CD14-positive monocyte (primary cell): ENCODE data around the gene SH3BP5. TPM values are rescaled to one million over a fixed set of nuclear protein-coding genes. Genes with fewer than 3 reads are reported as not detected.
A peak's percentile ranks its signal among the peaks of the same experiment; 100 is the strongest.

Source experiments
- DNase-seq, 3 donors: peaks; one replicate each; pipeline ENCODE4 v3.0.0-alpha.2; 2011 to 2022
- H2AFZ ChIP-seq: 2 replicates; pipeline ENCODE4 v1.6.0; 2012; ENCODE audit warnings: mild to moderate bottlenecking, low read depth, low read length, inconsistent platforms; ENCODE audit not compliant: insufficient read depth, poor library complexity, severe bottlenecking
- H3K27ac ChIP-seq, 2 donors: 1 replicate in 1 of 2; 2 replicates in 1 of 2; pipeline ENCODE4 v1.5.1; 2012 to 2013; ENCODE audit warnings: low read length in 2 of 2, control low read depth in 1 of 2, inconsistent platforms in 1 of 2, low read depth in 1 of 2, mild to moderate bottlenecking in 1 of 2
- H3K27me3 ChIP-seq, 2 donors: one replicate each; pipeline versions ENCODE4 v1.6.0 to v1.6.1; 2011 to 2013; ENCODE audit warnings: low read length in 2 of 2; ENCODE audit not compliant: control insufficient read depth in 2 of 2, insufficient read depth in 2 of 2
- H3K36me3 ChIP-seq, 2 donors: replicated peaks in 1 of 2; 1 replicate in 1 of 2; 2 replicates in 1 of 2; pipeline versions ENCODE4 v1.5.1 to v1.6.1; 2012 to 2013; ENCODE audit warnings: low read length in 2 of 2, control low read depth in 1 of 2, inconsistent platforms in 1 of 2, mild to moderate bottlenecking in 1 of 2; ENCODE audit not compliant: insufficient read depth in 2 of 2, control insufficient read depth in 1 of 2
- H3K4me1 ChIP-seq, 2 donors: 1 replicate in 1 of 2; 2 replicates in 1 of 2; pipeline versions ENCODE4 v1.5.1 to v1.6.1; 2012 to 2013; ENCODE audit warnings: low read length in 2 of 2, control low read depth in 1 of 2, inconsistent platforms in 1 of 2, mild to moderate bottlenecking in 1 of 2, moderate library complexity in 1 of 2; ENCODE audit not compliant: insufficient read depth in 2 of 2, control insufficient read depth in 1 of 2
- H3K4me2 ChIP-seq: replicated peaks from 2 replicates; pipeline ENCODE3; 2012; ENCODE audit warnings: low read length, moderate library complexity, mild to moderate bottlenecking; ENCODE audit not compliant: poor library complexity, severe bottlenecking; ENCODE audit errors: extremely low read depth
- H3K4me3 ChIP-seq, 3 experiments: fragments of 200-600 bp in 1 of 3; sonication (generic) in 1 of 3; replicated peaks in 1 of 3; 1 replicate in 2 of 3; 2 replicates in 1 of 3; pipeline ENCODE4 v1.5.1; 2011 to 2013; ENCODE audit warnings: low read length in 3 of 3, mild to moderate bottlenecking in 3 of 3, control low read depth in 2 of 3, low read depth in 2 of 3, inconsistent platforms in 1 of 3, moderate library complexity in 1 of 3
- H3K79me2 ChIP-seq: 2 replicates; pipeline ENCODE4 v1.6.0; 2012; ENCODE audit warnings: mild to moderate bottlenecking, control low read depth, inconsistent platforms, low read length, moderate library complexity; ENCODE audit not compliant: insufficient read depth
- H3K9ac ChIP-seq: 2 replicates; pipeline ENCODE4 v1.6.0; 2017; ENCODE audit warnings: low read length, mild to moderate bottlenecking; ENCODE audit not compliant: insufficient read depth, poor library complexity, severe bottlenecking
- H3K9me3 ChIP-seq, 2 donors: replicated peaks in 1 of 2; 1 replicate in 1 of 2; 2 replicates in 1 of 2; pipeline versions ENCODE4 v1.5.1 to v1.6.1; 2012 to 2013; ENCODE audit warnings: low read length in 2 of 2, control low read depth in 1 of 2; ENCODE audit not compliant: control insufficient read depth in 1 of 2, insufficient read depth in 1 of 2
- H4K20me1 ChIP-seq: 2 replicates; pipeline ENCODE4 v1.6.0; 2012; ENCODE audit warnings: mild to moderate bottlenecking, low read length, control low read depth, moderate library complexity; ENCODE audit not compliant: insufficient read depth
- H3K27ac Mint-ChIP-seq, 7 donors: one replicate each; pipeline ENCODE4 v1.8.0; 2020; ENCODE audit warnings: mild to moderate bottlenecking in 7 of 7, mixed read lengths in 7 of 7, moderate library complexity in 6 of 7, inconsistent platforms in 2 of 7
- H3K27me3 Mint-ChIP-seq, 3 donors: one replicate each; pipeline ENCODE4 v1.8.0; 2021 to 2022; ENCODE audit warnings: low read depth in 3 of 3, mild to moderate bottlenecking in 3 of 3, mixed read lengths in 3 of 3, moderate library complexity in 3 of 3, inconsistent platforms in 1 of 3
- H3K36me3 Mint-ChIP-seq, 2 donors: one replicate each; pipeline ENCODE4 v1.8.0; 2020; ENCODE audit warnings: mixed read lengths in 2 of 2, inconsistent platforms in 1 of 2, mild to moderate bottlenecking in 1 of 2
- H3K4me1 Mint-ChIP-seq: one replicate; pipeline ENCODE4 v1.8.0; 2020; ENCODE audit warnings: mild to moderate bottlenecking, mixed read lengths
- H3K4me3 Mint-ChIP-seq, 2 donors: one replicate each; pipeline ENCODE4 v1.8.0; 2020; ENCODE audit warnings: mild to moderate bottlenecking in 2 of 2, mixed read lengths in 2 of 2, moderate library complexity in 1 of 2
- H3K9me3 Mint-ChIP-seq, 7 donors: one replicate each; pipeline ENCODE4 v1.8.0; 2020 to 2022; ENCODE audit warnings: mixed read lengths in 7 of 7, mild to moderate bottlenecking in 6 of 7, moderate library complexity in 6 of 7, inconsistent platforms in 2 of 7
- WGBS: methylation state at CpG from one replicate; pipeline ENCODE4 v1.1.5; 2013; ENCODE audit warnings: missing lambda C conversion rate; ENCODE audit not compliant: insufficient coverage; 5-methylcytosine and 5-hydroxymethylcytosine counted together
- intact Hi-C, 2 donors: fragments of 100-400 bp; cut with micrococcal nuclease; formaldehyde crosslinking; loops; one replicate each; pipeline versions ENCODE4 v1.15.0 to v1.15.1; 2023
- polyA plus RNA-seq, 3 donors: library from polyadenylated mRNA; depleted of rRNA in 1 of 3; unstranded in 2 of 3; stranded (reverse) in 1 of 3; fragments of 300-500 nt in 2 of 3; fragments of >200 nt in 1 of 3; fragmentation: Illumina TruSeq in 2 of 3; gene quantifications; 1 replicate in 2 of 3; 2 replicates in 1 of 3; pipeline ENCODE4 v1.2.3, GENCODE V29; 2012 to 2021
- TF ChIP-seq, protein P1 (sequence below): fragments of 200-600 bp; IDR thresholded peaks from one replicate; pipeline ENCODE4 v1.8.0; 2022; ENCODE audit warnings: antibody characterized with exemption, mild to moderate bottlenecking

SH3BP5 gene
- polyA plus RNA-seq, 3 donors = 10.7 to 29.6 (median 22.8) TPM

DNA sequence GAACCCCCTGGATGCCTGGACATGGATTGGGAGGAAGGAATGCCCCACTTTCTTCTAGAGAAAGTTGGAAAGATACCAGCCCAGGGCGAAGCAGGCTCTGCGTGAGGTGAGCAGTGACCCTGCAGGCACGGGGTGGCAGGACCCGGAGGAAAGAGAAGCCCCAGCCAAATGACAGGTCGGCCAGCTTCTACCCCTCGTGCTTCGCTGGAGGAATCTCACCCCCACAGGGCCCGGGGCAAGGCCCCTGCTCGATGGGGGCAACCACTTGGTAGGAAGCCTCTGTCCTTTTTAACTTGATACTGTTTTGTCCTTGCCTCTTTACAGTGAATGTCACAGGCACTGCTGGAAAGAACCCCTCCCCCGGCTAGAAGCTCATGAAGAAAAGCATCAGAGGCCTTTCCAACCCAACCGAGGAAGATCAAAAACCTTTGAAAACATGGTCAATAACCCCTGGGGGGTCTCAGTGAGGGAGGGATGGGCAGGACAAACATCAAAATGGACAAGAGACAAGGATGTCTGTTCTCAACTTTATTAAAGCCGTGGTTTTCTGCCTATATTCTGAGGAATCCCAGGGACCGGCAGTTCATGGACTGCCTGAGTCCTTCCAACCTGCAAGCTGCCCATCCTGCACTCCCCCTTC, 54.4 kb downstream of the SH3BP5 start:
- intact Hi-C loops = no loop called here
- TF ChIP-seq, protein P1, sequence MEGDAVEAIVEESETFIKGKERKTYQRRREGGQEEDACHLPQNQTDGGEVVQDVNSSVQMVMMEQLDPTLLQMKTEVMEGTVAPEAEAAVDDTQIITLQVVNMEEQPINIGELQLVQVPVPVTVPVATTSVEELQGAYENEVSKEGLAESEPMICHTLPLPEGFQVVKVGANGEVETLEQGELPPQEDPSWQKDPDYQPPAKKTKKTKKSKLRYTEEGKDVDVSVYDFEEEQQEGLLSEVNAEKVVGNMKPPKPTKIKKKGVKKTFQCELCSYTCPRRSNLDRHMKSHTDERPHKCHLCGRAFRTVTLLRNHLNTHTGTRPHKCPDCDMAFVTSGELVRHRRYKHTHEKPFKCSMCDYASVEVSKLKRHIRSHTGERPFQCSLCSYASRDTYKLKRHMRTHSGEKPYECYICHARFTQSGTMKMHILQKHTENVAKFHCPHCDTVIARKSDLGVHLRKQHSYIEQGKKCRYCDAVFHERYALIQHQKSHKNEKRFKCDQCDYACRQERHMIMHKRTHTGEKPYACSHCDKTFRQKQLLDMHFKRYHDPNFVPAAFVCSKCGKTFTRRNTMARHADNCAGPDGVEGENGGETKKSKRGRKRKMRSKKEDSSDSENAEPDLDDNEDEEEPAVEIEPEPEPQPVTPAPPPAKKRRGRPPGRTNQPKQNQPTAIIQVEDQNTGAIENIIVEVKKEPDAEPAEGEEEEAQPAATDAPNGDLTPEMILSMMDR = no peak
- Histone ChIP-seq H3K27me3 (no peaks in the 10 kb centered on the region), H3K79me2 (peaks cover 12% of the 10 kb centered on the region), H3K9me3 (no peaks in the 10 kb centered on the region), H3K27ac (no peak overlapping the region), H2AFZ (no peak overlapping the region), H3K9ac (no peak overlapping the region), H3K36me3 (no peaks in the 10 kb centered on the region), H3K4me3 (no peak overlapping the region), H3K4me2 (no peak overlapping the region), H3K4me1 (peaks cover 37 to 43% of the 10 kb centered on the region in 2 donors), H4K20me1 (no peaks in the 10 kb centered on the region)
- Mint-ChIP-seq H3K27me3 (peaks cover 0 to 4% (median 4%) of the 10 kb centered on the region in 3 donors), H3K27ac (no peak overlapping the region), H3K9me3 (peaks cover 0 to 5% (median 0%) of the 10 kb centered on the region in 7 donors), H3K4me1 (peaks cover 46% of the 10 kb centered on the region), H3K36me3 (peaks cover 63 to 70% of the 10 kb centered on the region in 2 donors), H3K4me3 (no peak overlapping the region)
- WGBS = 99% methylated on average over 9 of the region's 13 CpGs
- DNase-seq = no peak

DNA sequence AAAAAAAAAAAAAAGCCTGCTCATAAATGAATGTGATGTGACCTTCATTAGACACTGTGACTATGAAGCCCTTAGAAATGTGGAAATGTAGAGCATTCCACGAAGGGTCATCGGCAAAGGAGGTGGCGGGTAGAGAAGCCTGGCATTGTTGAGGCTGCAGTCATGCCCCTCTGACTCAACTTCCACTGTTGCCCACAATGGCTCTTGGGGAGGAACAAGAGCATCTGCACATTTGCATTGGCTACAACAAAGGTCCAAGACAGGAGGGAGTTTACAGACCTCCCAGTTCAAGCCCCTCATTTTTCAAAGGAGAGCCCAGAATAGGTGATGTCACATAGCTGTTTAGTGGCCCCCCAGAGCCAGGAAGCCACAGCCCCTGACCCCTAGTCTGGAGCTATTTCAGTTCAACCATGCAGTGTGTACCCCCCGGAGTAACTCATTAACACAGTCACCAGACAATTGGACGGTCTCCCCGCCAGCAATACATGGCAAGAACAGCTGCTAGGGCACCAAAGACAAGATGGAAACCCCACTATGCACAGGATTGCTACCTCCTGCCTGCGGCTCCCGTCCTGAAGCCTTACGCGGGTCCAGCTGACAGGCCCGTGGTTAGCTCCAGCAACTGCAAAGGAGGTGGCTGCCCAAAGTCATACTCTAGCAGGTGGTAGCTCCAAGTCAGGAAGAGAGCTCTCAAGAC, 56.2 kb downstream of the SH3BP5 start:
- WGBS = 75% methylated on average over 9 of the region's 11 CpGs
- Histone ChIP-seq H3K9ac (no peak overlapping the region), H3K4me1 (peaks cover 55 to 61% of the 10 kb centered on the region in 2 donors), H3K4me2 (no peak overlapping the region), H3K36me3 (no peaks in the 10 kb centered on the region), H3K27ac (no peak overlapping the region), H2AFZ (no peak overlapping the region), H3K4me3 (no peak overlapping the region), H4K20me1 (no peaks in the 10 kb centered on the region), H3K79me2 (peaks cover 12% of the 10 kb centered on the region), H3K27me3 (no peaks in the 10 kb centered on the region), H3K9me3 (no peaks in the 10 kb centered on the region)
- peak; percentile 29 to 80 (median 36) for DNase-seq
- peaks cover 63% of the 10 kb centered on the region for H3K4me1 Mint-ChIP-seq
- no peak overlapping the region for H3K4me3 Mint-ChIP-seq
- TF ChIP-seq, protein P1 = no peak
- peaks cover 0 to 5% (median 0%) of the 10 kb centered on the region in 7 donors for H3K9me3 Mint-ChIP-seq
- H3K27me3 Mint-ChIP-seq = peaks cover 0 to 4% (median 3%) of the 10 kb centered on the region in 3 donors
- H3K36me3 Mint-ChIP-seq = peaks cover 52 to 63% of the 10 kb centered on the region in 2 donors
- intact Hi-C loops = no loop called here
- peak overlapping the region in 4 of 7 donors; percentile 21 to 87 (median 66) for H3K27ac Mint-ChIP-seq
